Measurements from ENCODE around the gene TTPAL.

The TTPAL gene, protein sequence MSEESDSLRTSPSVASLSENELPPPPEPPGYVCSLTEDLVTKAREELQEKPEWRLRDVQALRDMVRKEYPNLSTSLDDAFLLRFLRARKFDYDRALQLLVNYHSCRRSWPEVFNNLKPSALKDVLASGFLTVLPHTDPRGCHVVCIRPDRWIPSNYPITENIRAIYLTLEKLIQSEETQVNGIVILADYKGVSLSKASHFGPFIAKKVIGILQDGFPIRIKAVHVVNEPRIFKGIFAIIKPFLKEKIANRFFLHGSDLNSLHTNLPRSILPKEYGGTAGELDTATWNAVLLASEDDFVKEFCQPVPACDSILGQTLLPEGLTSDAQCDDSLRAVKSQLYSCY
- total RNA-seq: 27.6 to 71.4 (median 59.6) reads per million in 9 experiments

DNA sequence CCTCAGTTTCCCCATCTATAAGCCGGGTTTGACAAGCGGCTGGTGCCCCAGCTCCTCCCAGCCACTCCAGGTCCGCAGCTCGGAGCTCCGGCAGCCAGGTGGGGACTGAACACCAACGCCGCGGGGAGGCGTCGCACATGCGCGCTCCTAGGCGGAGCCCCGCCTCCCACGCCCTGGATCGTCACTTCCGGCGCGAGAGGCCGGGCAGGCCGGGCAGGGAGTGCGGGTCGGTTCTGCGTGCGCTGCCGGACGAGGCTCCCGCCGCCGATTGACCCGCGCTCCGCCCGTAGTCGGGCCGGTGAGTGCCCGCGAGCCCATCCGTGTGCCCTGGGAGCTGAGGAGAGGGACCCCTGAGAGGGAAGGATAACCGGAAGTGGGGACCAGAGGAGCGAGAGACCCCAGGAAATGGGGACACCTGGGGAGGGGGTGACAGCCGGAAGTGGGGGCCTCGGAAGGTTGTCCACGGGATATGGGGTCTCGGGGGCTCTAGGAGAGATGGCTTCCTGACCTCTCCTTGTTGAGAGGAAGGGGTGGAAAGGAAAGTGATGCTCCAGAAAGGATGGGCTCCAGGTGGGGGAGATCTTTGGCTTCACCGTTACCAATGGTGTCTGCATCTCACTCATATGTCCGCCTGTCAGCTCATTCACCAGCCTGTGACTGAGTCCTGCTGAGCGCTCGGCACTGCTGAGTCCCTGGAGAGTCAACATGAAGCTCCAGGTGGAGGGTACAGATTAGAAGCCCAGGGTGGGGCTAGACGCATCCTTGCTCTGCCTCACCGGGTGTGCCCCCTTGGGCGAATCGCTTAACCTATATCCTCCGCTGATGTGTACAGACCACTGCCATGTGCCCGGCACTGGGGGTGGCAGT is at the start of gene TTPAL:
TSS of gene TTPAL (plus strand) at position 181 of the 867 bp plus-strand sequence. CDS start 4,126 bp downstream, outside the sequence.
- H3K27ac Mint-ChIP-seq: peak within 1 kb of the TSS; percentile 98 to 99
- H3K9me3 Mint-ChIP-seq: no peaks in the 10 kb centered on the region
- ATAC-seq (replicated peaks) (peak; percentile 98), DNase-seq (peak; percentile 83 to 88 (median 86))
- peaks cover 21 to 25% of the 10 kb centered on the region in 2 donors for H3K4me1 Mint-ChIP-seq (ENCODE audit: low read depth in 2 of 2)
- peaks cover 0 to 2% of the 10 kb centered on the region in 2 donors for H3K27me3 Mint-ChIP-seq
- H3K4me3 Mint-ChIP-seq: peak within 1 kb of the TSS; percentile 95
- H3K36me3 Mint-ChIP-seq (ENCODE audit: insufficient read depth): peaks cover 19% of the 10 kb centered on the region

DNA sequence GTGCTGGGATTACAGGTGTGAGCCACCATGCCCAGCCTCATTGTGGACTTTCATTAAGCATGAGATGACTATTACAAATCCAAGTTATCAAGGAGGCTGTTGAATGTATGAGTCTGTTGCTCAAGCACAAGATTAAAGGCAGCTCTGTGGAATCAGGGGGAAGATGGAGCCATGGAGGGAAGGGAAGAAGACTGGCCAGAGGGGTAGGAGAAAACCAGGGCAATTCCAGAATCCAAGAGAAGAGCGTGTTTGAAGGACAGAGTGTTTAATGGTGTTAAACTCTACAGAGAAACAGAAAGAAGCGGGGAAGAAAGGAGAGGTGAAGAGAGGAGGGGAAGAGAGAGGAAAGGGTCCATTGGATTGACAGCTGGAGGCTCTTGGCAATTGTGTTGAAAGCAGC is 49.8 kb upstream of the TTPAL start:
- Mint-ChIP-seq H3K27ac (no peak overlapping the region), H3K27me3 (peaks cover 14 to 29% of the 10 kb centered on the region in 2 donors), H3K36me3 (ENCODE audit: insufficient read depth) (no peaks in the 10 kb centered on the region), H3K4me3 (no peak overlapping the region), H3K4me1 (ENCODE audit: low read depth in 2 of 2) (no peaks in the 10 kb centered on the region), H3K9me3 (no peaks in the 10 kb centered on the region)
- DNase-seq: no peak
- ATAC-seq (replicated peaks): no peak

DNA sequence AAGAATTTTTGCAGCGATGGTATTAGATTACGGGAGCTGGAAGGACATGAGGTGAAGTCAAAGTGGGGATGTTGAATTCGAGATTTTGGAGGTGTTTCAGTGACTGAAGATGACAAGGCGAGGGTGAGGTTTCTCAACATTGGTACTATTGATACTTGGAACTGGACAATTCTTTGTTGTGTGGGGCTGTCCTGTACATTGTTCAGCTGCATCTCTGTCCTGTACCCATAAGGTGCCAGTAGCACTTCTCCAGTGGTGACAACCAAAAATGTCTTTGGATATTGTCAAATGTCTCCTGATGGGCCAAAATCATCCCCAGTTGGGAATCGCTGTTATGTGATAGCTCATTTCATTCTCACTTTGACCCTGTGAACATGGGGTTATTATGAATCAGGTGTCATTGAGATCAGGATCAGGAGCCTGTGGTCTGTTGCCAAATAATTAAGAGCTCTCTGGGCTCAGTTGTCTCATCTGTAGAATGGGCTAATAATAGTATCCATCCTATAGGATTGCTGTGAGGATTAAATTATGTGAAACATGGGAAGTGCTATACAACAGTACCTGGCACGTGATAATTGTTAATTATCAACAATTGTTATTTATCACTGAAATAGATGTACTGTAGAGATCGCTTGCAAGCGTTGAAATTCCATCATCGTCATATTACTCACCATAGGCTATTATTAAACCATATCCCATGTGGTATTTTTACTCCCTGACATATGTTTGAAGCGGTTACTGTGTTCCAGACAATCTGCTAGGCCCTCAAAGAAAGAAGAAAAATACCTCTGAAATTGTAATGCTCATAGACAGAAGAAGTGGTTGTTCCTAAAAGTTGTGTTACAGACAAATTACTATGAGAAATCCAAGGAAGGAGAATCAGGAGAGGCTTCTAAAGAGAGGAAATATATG is 48.5 kb upstream of the TTPAL start:
- ATAC-seq (replicated peaks) (no peak), DNase-seq (no peak)
- no peaks in the 10 kb centered on the region for H3K4me1 Mint-ChIP-seq (ENCODE audit: low read depth in 2 of 2)
- peaks cover 9 to 32% of the 10 kb centered on the region in 2 donors for H3K27me3 Mint-ChIP-seq
- H3K36me3 Mint-ChIP-seq (ENCODE audit: insufficient read depth): peaks cover 3% of the 10 kb centered on the region
- H3K27ac Mint-ChIP-seq: no peak overlapping the region
- no peak overlapping the region for H3K4me3 Mint-ChIP-seq
- no peaks in the 10 kb centered on the region for H3K9me3 Mint-ChIP-seq

DNA sequence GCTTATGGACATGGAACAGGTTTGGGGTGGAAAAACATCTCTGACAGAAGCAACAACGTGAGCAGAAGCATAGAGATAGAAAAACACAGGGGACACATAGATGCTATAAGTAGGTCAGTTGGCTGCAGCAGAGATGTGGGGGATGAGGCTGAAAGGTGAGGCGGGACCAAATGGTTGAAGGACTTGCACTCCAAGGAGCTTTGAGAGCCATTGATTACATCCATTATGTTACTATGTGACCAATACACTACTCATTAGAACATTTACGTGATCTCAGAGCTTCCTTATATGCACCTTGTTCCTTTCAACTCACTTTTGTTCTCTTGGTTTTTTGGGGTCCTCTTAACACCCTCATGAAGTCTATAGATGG is 47.9 kb upstream of the TTPAL start:
- Mint-ChIP-seq H3K4me1 (ENCODE audit: low read depth in 2 of 2) (no peaks in the 10 kb centered on the region), H3K9me3 (no peaks in the 10 kb centered on the region), H3K4me3 (no peak overlapping the region), H3K27ac (no peak overlapping the region), H3K36me3 (ENCODE audit: insufficient read depth) (peaks cover 7% of the 10 kb centered on the region), H3K27me3 (peaks cover 15 to 38% of the 10 kb centered on the region in 2 donors)
- no peak for DNase-seq
- no peak for ATAC-seq (replicated peaks)

DNA sequence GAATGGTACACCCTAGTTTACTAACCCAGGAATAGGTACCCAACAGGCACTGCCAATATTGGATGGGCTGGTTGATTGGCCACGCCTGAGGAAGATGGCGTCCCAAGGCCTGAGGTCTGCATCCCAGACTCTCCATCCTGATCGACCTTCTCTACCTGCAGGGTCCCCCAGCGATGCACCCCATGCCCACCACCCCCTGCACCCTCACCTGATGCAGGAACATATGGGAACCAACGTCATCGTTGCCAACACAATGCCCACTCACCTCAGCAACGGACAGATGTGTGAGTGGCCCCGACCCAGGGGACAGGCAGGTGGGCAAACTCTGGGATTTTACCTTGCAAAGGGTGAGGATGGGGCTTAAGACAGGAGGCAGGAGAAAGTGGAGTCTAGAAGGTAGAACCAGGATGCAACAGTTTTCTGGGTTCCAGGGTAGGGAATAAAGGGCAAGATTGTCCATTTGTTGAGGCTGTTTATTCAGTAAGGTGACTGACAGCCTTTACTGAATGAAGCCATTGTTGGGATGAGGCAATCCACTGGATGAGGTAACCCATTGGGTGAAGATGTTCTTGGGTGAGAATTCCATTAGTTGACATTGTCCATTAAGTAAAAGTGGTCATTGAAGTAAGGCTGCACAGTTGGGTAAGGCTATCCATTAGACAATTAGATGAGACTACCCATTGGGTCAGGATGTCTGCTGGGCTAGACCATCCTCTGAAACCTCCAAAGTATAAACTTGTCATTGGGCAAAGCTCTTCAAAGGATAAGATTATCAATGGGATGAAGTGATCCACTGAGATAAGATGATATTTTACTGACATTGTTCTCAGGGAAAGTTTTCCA is 47.3 kb upstream of the TTPAL start:
- no peak overlapping the region for H3K4me3 Mint-ChIP-seq
- no peaks in the 10 kb centered on the region for H3K9me3 Mint-ChIP-seq
- H3K36me3 Mint-ChIP-seq (ENCODE audit: insufficient read depth): peaks cover 8% of the 10 kb centered on the region
- H3K27ac Mint-ChIP-seq: no peak overlapping the region
- peaks cover 20 to 44% of the 10 kb centered on the region in 2 donors for H3K27me3 Mint-ChIP-seq
- DNase-seq (no peak), ATAC-seq (replicated peaks) (no peak)
- no peaks in the 10 kb centered on the region for H3K4me1 Mint-ChIP-seq (ENCODE audit: low read depth in 2 of 2)

DNA sequence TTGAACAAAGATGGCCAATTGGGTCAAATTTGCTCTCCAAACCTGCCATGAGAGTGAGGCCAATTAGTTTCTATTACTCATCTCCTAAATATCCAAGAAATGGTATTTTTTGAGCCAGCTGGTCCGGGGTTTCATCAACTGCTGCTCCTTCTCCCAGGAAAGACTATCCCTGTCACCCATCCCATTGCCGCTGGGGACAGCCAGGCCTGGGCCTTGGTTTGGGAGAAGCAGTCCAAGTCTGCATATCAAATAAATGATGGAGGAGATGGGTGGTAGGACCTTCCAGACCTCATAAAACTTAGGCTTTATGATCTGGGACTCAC is 46.7 kb upstream of the TTPAL start:
- Mint-ChIP-seq H3K36me3 (ENCODE audit: insufficient read depth) (peaks cover 8% of the 10 kb centered on the region), H3K27me3 (peaks cover 20 to 47% of the 10 kb centered on the region in 2 donors), H3K9me3 (no peaks in the 10 kb centered on the region), H3K4me3 (no peak overlapping the region), H3K4me1 (ENCODE audit: low read depth in 2 of 2) (no peaks in the 10 kb centered on the region), H3K27ac (no peak overlapping the region)
- DNase-seq (no peak), ATAC-seq (replicated peaks) (no peak)

DNA sequence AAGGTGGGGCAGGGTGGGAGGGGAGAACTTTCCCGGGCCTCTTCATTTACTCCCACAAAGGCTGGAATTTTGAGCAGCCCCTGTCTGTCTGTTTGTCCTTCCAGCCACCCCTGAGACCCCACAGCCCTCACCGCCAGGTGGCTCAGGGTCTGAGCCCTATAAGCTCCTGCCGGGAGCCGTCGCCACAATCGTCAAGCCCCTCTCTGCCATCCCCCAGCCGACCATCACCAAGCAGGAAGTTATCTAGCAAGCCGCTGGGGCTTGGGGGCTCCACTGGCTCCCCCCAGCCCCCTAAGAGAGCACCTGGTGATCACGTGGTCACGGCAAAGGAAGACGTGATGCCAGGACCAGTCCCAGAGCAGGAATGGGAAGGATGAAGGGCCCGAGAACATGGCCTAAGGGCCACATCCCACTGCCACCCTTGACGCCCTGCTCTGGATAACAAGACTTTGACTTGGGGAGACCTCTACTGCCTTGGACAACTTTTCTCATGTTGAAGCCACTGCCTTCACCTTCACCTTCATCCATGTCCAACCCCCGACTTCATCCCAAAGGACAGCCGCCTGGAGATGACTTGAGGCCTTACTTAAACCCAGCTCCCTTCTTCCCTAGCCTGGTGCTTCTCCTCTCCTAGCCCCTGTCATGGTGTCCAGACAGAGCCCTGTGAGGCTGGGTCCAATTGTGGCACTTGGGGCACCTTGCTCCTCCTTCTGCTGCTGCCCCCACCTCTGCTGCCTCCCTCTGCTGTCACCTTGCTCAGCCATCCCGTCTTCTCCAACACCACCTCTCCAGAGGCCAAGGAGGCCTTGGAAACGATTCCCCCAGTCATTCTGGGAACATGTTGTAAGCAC is 46.0 kb upstream of the TTPAL start:
- H3K9me3 Mint-ChIP-seq: no peaks in the 10 kb centered on the region
- DNase-seq: no peak
- H3K4me1 Mint-ChIP-seq (ENCODE audit: low read depth in 2 of 2): no peaks in the 10 kb centered on the region
- no peak overlapping the region for H3K4me3 Mint-ChIP-seq
- no peak for ATAC-seq (replicated peaks)
- H3K36me3 Mint-ChIP-seq (ENCODE audit: insufficient read depth): peaks cover 8% of the 10 kb centered on the region
- H3K27me3 Mint-ChIP-seq: peaks cover 20 to 54% of the 10 kb centered on the region in 2 donors
- no peak overlapping the region for H3K27ac Mint-ChIP-seq

DNA sequence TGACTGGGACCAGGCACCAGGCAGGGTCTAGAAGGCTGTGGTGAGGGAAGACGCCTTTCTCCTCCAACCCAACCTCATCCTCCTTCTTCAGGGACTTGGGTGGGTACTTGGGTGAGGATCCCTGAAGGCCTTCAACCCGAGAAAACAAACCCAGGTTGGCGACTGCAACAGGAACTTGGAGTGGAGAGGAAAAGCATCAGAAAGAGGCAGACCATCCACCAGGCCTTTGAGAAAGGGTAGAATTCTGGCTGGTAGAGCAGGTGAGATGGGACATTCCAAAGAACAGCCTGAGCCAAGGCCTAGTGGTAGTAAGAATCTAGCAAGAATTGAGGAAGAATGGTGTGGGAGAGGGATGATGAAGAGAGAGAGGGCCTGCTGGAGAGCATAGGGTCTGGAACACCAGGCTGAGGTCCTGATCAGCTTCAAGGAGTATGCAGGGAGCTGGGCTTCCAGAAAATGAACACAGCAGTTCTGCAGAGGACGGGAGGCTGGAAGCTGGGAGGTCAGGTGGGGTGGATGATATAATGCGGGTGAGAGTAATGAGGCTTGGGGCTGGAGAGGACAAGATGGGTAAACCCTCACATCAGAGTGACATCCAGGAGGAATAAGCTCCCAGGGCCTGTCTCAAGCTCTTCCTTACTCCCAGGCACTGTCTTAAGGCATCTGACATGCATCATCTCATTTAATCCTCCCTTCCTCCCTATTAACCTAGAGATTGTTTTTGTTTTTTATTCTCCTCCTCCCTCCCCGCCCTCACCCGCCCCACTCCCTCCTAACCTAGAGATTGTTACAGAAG is 45.2 kb upstream of the TTPAL start:
- no peaks in the 10 kb centered on the region for H3K4me1 Mint-ChIP-seq (ENCODE audit: low read depth in 2 of 2)
- no peaks in the 10 kb centered on the region for H3K9me3 Mint-ChIP-seq

DNA sequence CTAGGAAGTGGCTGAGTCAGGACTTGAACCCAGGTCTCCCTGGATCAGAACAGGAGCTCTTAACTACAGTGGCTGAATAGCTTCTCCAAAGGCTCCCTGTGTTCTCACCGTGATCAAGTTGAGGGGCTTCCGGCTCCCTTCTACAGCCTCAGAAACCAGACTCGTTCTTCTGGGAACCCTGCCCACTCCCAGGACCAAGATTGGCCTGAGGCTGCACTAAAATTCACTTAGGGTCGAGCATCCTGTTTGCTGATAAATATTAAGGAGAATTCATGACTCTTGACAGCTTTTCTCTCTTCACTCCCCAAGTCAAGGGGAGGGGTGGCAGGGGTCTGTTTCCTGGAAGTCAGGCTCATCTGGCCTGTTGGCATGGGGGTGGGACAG is 44.6 kb upstream of the TTPAL start:
- no peaks in the 10 kb centered on the region for H3K9me3 Mint-ChIP-seq
- H3K27ac Mint-ChIP-seq: no peak overlapping the region
- H3K27me3 Mint-ChIP-seq: peaks cover 20 to 58% of the 10 kb centered on the region in 2 donors
- H3K4me1 Mint-ChIP-seq (ENCODE audit: low read depth in 2 of 2): no peaks in the 10 kb centered on the region
- H3K36me3 Mint-ChIP-seq (ENCODE audit: insufficient read depth): peaks cover 8% of the 10 kb centered on the region
- H3K4me3 Mint-ChIP-seq: no peak overlapping the region
- no peak for DNase-seq
- no peak for ATAC-seq (replicated peaks)

More for the DNA sequence above, 45.2 kb upstream of the TTPAL start:
- Mint-ChIP-seq H3K4me3 (no peak overlapping the region), H3K27me3 (peaks cover 20 to 55% of the 10 kb centered on the region in 2 donors), H3K27ac (no peak overlapping the region), H3K36me3 (ENCODE audit: insufficient read depth) (peaks cover 8% of the 10 kb centered on the region)
- DNase-seq (no peak), ATAC-seq (replicated peaks) (no peak)

DNA sequence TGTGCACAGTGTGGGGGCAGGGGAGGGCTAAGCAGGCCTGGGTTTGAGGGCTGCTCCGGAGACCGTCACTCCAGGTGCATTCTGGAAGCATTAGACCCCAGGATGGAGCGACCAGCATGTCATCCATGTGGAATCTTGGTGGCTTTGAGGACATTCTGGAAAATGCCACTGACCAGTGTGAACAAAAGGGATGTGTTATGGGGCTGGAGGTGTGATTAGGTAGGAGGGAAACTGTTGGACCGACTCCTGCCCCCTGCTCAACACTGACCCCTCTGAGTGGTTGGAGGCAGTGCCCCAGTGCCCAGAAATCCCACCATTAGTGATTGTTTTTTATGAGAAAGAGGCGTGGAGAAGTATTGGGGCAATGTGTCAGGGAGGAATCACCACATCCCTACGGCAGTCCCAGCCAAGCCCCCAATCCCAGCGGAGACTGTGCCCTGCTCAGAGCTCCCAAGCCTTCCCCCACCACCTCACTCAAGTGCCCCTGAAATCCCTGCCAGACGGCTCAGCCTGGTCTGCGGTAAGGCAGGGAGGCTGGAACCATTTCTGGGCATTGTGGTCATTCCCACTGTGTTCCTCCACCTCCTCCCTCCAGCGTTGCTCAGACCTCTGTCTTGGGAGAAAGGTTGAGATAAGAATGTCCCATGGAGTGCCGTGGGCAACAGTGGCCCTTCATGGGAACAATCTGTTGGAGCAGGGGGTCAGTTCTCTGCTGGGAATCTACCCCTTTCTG is 44.0 kb upstream of the TTPAL start:
- DNase-seq (no peak), ATAC-seq (replicated peaks) (no peak)
- H3K4me1 Mint-ChIP-seq (ENCODE audit: low read depth in 2 of 2): no peaks in the 10 kb centered on the region
- H3K36me3 Mint-ChIP-seq (ENCODE audit: insufficient read depth): peaks cover 8% of the 10 kb centered on the region
- no peak overlapping the region for H3K4me3 Mint-ChIP-seq
- H3K27ac Mint-ChIP-seq: no peak overlapping the region
- no peaks in the 10 kb centered on the region for H3K9me3 Mint-ChIP-seq
- peaks cover 20 to 64% of the 10 kb centered on the region in 2 donors for H3K27me3 Mint-ChIP-seq

Data from effector memory CD8-positive, alpha-beta T cell (primary cell).